Uterus (tissue), 4 donors: Measurements from ENCODE around the gene ARCN1. TPM values are rescaled to one million over a fixed set of nuclear protein-coding genes. Genes with fewer than 3 reads are reported as not detected.

Experiments used
- DNase-seq, 2 donors: peaks; one replicate each; pipeline ENCODE4 v3.0.0-alpha.2; 2019 to 2020
- H3K27ac ChIP-seq, 2 donors: fragments of 200-600 bp; sonication (generic); 1 replicate in 1 of 2; 2 replicates in 1 of 2; pipeline ENCODE4 v1.5.1; 2016 to 2018
- H3K27me3 ChIP-seq, 2 donors: fragments of 200-600 bp; sonication (generic); one replicate each; pipeline ENCODE4 v1.5.1; 2018 to 2019; ENCODE audit warnings: control low read depth in 1 of 2
- H3K36me3 ChIP-seq, 2 donors: fragments of 200-600 bp; sonication (generic); one replicate each; pipeline ENCODE4 v1.5.1; 2019; ENCODE audit warnings: control low read depth in 1 of 2
- H3K4me1 ChIP-seq, 2 donors: fragments of 200-600 bp; sonication (generic); one replicate each; pipeline ENCODE4 v1.5.1; 2018 to 2019; ENCODE audit warnings: control low read depth in 1 of 2
- H3K4me3 ChIP-seq, 2 donors: fragments of 200-600 bp; sonication (generic); 1 replicate in 1 of 2; 2 replicates in 1 of 2; pipeline ENCODE4 v1.5.1; 2018 to 2019; ENCODE audit warnings: mild to moderate bottlenecking in 1 of 2
- H3K9me3 ChIP-seq, 2 donors: fragments of 200-600 bp; sonication (generic); one replicate each; pipeline ENCODE4 v1.5.1; 2019; ENCODE audit warnings: control low read depth in 1 of 2
- CTCF ChIP-seq, 4 experiments: fragments of 200-600 bp in 2 of 4; fragments of 450-650 bp in 2 of 4; sonication (generic) in 2 of 4; IDR thresholded peaks; one replicate each; pipeline ENCODE4 v1.5.1; 2016 to 2019; ENCODE audit warnings: antibody characterized with exemption in 4 of 4, mild to moderate bottlenecking in 2 of 4, moderate library complexity in 1 of 4
- POLR2A ChIP-seq, 2 donors: fragments of 450-650 bp; IDR thresholded peaks; one replicate each; pipeline ENCODE4 v1.6.1; 2016; ENCODE audit warnings: antibody characterized with exemption in 2 of 2, mild to moderate bottlenecking in 1 of 2, moderate library complexity in 1 of 2
- intact Hi-C: fragments of 100-400 bp; cut with DNase I; formaldehyde crosslinking; loops from one replicate; pipeline ENCODE4 v1.15.1; 2023; ENCODE audit warnings: low total_unique reads
- total RNA-seq, 4 donors: library from RNA; depleted of rRNA in 3 of 4; stranded (reverse); fragments of >200 nt in 3 of 4; gene quantifications; one replicate each; pipeline versions ENCODE4 v1.1.0 to v1.2.4, GENCODE V29; 2014 to 2023
- donor health status: DM: yes; HTN: yes; CAD: no.

Gene ARCN1
- total RNA-seq, 4 donors from 2014 or later: 55.3 to 154 (median 112) TPM

GRCh38 chr11:118612378-118612777 is 40.2 kb downstream of the ARCN1 start:
- no peak overlapping the region for H3K4me3 ChIP-seq
- H3K9me3 ChIP-seq: no peaks in the 10 kb centered on the region
- H3K27me3 ChIP-seq: no peaks in the 10 kb centered on the region
- H3K27ac ChIP-seq: peak overlapping the region; percentile 55 to 99
- H3K4me1 ChIP-seq: peaks cover 0 to 12% of the 10 kb centered on the region in 2 donors
- peak in 1 of 2 donors; percentile 47 for DNase-seq
- H3K36me3 ChIP-seq: no peaks in the 10 kb centered on the region
- TF ChIP-seq CTCF (IDR thresholded peaks at IDR 0.05) (no peak), POLR2A (IDR thresholded peaks at IDR 0.05) (no peak)
- intact Hi-C loops: no loop called here

- no peaks in the 10 kb centered on the region for H3K27me3 ChIP-seq
- H3K9me3 ChIP-seq: no peaks in the 10 kb centered on the region
- no peak for DNase-seq
- H3K36me3 ChIP-seq: no peaks in the 10 kb centered on the region
- intact Hi-C loops: no loop called here
- H3K27ac ChIP-seq: no peak overlapping the region
- TF ChIP-seq CTCF (IDR thresholded peaks at IDR 0.05) (no peak), POLR2A (IDR thresholded peaks at IDR 0.05) (no peak)
- peaks cover 9 to 21% of the 10 kb centered on the region in 2 donors for H3K4me1 ChIP-seq
- no peak overlapping the region for H3K4me3 ChIP-seq
These were observed 42.3 kb downstream of the ARCN1 start for GRCh38 chr11:118614511-118614910.

- Histone ChIP-seq H3K4me1 (peaks cover 9 to 23% of the 10 kb centered on the region in 2 donors), H3K9me3 (no peaks in the 10 kb centered on the region), H3K27me3 (no peaks in the 10 kb centered on the region), H3K4me3 (no peak overlapping the region), H3K27ac (no peak overlapping the region), H3K36me3 (no peaks in the 10 kb centered on the region)
- TF ChIP-seq CTCF (IDR thresholded peaks at IDR 0.05): no peak
- no peak for TF ChIP-seq POLR2A (IDR thresholded peaks at IDR 0.05)
- no peak for DNase-seq
- intact Hi-C loops: no loop called here
These were observed 43.2 kb downstream of the ARCN1 start for GRCh38 chr11:118615282-118615975.

GRCh38 chr11:118615976-118616371 is 43.8 kb downstream of the ARCN1 start:
- H3K9me3 ChIP-seq: no peaks in the 10 kb centered on the region
- DNase-seq: peak in 1 of 2 donors; percentile 12
- H3K27me3 ChIP-seq: no peaks in the 10 kb centered on the region
- H3K36me3 ChIP-seq: no peaks in the 10 kb centered on the region
- peak overlapping the region in 1 of 2 donors; percentile 5 for H3K27ac ChIP-seq
- H3K4me3 ChIP-seq: no peak overlapping the region
- intact Hi-C loops: no loop called here
- TF ChIP-seq CTCF (IDR thresholded peaks at IDR 0.05) (no peak), POLR2A (IDR thresholded peaks at IDR 0.05) (no peak)
- H3K4me1 ChIP-seq: peaks cover 9 to 24% of the 10 kb centered on the region in 2 donors

- Histone ChIP-seq H3K9me3 (no peaks in the 10 kb centered on the region), H3K4me3 (no peak overlapping the region), H3K27ac (peak overlapping the region; percentile 86 to 90), H3K27me3 (no peaks in the 10 kb centered on the region), H3K36me3 (no peaks in the 10 kb centered on the region), H3K4me1 (peaks cover 9 to 38% of the 10 kb centered on the region in 2 donors)
- DNase-seq: peak; percentile 66 to 70
- intact Hi-C loops: no loop called here
- no peak for TF ChIP-seq POLR2A (IDR thresholded peaks at IDR 0.05)
- TF ChIP-seq CTCF (IDR thresholded peaks at IDR 0.05): no peak
These were observed 46.1 kb downstream of the ARCN1 start for GRCh38 chr11:118618115-118618990.
